ENCODE measurements around the gene ARHGAP10.
"Not testable (repeated sequence)": the region's sequence is repeated elsewhere in the genome, so short reads cannot be mapped to it uniquely, and the experiment has no call there.

Gene ARHGAP10

DNA sequence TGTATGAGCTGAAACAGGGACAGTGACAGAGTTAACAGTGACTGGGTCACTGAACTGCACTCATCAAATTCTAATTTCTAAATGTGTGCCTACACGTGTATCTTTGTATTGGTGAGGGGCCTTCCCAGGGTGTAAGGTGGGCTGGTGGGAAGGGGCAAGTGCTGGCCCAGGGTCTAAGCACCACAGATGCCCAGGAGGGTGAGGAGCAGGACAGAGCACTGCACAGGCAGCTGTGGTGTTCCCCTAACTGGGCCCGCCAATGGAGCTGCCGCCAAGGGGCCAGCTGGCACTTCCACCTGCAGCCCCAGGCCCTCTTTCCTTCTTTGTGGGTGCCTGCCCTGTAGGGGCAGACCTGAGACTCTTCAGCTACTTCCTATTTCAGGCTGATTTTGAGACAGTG is 349.9 kb downstream of the ARHGAP10 start:
- DNase-seq (ENCODE audit: low read depth in 2 of 3, low spot score in 1 of 3): no peak

DNA sequence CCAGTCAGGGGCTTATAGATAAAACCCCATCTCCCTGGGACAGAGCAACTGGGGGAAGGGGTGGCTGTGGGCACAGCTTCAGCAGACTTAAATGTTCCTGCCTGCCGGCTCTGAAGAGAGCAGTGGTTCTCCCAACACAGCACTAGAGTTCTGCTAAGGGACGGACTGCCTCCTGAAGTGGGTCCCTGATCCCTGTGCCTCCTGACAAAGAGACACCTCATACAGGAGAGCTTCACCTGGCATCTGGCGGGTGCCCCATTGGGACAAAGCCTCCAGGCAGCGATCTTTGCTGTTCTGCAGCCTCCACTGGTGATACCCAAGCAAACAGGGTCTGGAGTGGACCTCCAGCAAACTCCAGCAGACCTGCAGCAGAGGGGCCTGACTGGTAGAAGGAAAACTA is 351.2 kb downstream of the ARHGAP10 start:
- DNase-seq (ENCODE audit: low read depth in 2 of 3, low spot score in 1 of 3): not testable (repeated sequence)

DNA sequence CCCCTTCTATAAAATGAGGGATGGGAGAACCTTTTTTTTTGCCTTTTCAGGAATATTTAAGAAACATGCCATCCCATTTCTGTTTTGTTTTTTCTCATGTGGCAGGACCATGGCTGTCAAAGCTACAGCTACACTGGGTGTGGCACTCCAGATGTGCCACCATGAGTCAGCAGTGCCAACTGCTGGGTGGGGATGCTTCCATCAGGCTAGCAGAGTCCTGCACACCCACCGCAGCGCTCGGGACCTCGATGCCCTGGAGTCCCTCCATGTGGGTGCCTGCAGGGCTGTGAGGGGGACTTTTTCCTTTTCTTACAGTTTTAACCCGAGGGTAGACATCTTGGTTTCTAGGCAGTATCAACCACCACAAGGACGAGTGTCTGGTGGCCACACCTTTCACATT is 357.7 kb downstream of the ARHGAP10 start:
- no peak for DNase-seq (ENCODE audit: low read depth in 2 of 3, low spot score in 1 of 3)

DNA sequence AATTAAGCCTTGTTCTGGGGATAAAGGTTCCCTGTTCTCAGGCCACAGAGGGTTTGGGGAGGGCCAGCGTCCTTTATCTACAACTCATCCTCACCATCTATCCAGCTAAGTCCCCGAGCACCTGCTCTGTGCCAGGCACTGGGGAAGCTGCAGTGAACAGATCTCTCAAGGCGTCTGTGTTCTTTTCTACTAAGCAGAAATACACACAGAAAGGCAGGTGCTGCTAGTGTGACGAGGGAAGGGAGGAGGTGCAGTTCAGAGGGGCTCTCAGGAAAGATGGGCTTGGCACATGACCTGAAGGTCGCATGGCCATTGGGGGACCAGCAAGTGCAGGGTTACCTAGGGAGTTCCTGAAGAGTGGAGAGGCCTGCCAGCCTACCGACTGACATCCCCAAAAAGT is 358.1 kb downstream of the ARHGAP10 start:
- DNase-seq (ENCODE audit: low read depth in 2 of 3, low spot score in 1 of 3): no peak

- no peak for DNase-seq (ENCODE audit: low read depth in 2 of 3, low spot score in 1 of 3)
These were observed 358.9 kb downstream of the ARHGAP10 start for GRCh38 chr4:148090503-148091476.

- DNase-seq (ENCODE audit: low read depth in 2 of 3, low spot score in 1 of 3): no peak
These were observed 360.0 kb downstream of the ARHGAP10 start for GRCh38 chr4:148091896-148092295.

- no peak for DNase-seq (ENCODE audit: low read depth in 2 of 3, low spot score in 1 of 3)
These were observed 360.6 kb downstream of the ARHGAP10 start for GRCh38 chr4:148092316-148093014.

- DNase-seq (ENCODE audit: low read depth in 2 of 3, low spot score in 1 of 3): no peak
These were observed 361.2 kb downstream of the ARHGAP10 start for GRCh38 chr4:148093065-148093464.

DNA sequence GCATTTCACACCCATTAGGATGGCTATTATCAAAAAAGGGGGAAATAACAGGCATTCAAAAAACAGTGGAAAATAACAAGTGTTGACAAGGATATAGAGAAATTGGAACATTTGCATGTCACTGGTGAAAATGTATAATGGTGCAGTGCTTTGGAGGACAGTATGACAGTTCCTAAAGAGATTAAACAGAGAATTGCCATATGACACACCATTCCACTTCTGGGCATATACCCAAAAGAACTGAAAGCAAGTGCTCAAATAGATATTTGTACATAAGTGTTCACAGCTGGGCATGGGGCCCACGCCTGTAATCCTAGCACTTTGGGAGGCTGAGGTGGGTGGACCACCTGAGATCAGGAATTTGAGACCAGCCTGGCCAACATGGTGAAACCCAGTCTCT is 362.3 kb downstream of the ARHGAP10 start:
- no peak for DNase-seq (ENCODE audit: low read depth in 2 of 3, low spot score in 1 of 3)

- no peak for DNase-seq (ENCODE audit: low read depth in 2 of 3, low spot score in 1 of 3)
These were observed 363.5 kb downstream of the ARHGAP10 start for GRCh38 chr4:148095346-148095923.

- DNase-seq (ENCODE audit: low read depth in 2 of 3, low spot score in 1 of 3): no peak
These were observed 365.9 kb downstream of the ARHGAP10 start for GRCh38 chr4:148097801-148098200.

- DNase-seq (ENCODE audit: low read depth in 2 of 3, low spot score in 1 of 3): no peak
These were observed 369.3 kb downstream of the ARHGAP10 start for GRCh38 chr4:148101235-148101634.

- DNase-seq (ENCODE audit: low read depth in 2 of 3, low spot score in 1 of 3): no peak
These were observed 369.9 kb downstream of the ARHGAP10 start for GRCh38 chr4:148101790-148102189.

GRCh38 chr4:148103597-148104355 is 371.9 kb downstream of the ARHGAP10 start:
- no peak for DNase-seq (ENCODE audit: low read depth in 2 of 3, low spot score in 1 of 3)

DNA sequence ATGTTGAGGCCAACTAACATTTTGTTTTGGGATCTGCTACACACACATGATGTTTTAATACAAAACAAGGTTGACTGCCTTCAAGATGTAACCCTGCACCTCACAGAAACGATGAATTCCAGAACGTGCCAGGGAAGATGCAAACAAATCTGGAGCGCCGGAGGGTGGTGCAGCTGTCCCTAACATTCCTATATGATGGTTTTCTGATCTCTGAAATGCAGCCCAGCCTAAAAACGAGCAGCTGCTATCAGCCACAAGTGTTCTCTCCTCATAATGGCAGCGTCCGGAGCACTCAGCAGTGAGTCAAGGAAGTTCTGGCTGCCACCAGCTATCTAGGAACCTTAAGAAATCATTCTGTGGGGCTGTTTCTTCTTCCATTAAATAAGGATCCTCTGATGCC is 376.9 kb downstream of the ARHGAP10 start:
- no peak for DNase-seq (ENCODE audit: low read depth in 2 of 3, low spot score in 1 of 3)

DNA sequence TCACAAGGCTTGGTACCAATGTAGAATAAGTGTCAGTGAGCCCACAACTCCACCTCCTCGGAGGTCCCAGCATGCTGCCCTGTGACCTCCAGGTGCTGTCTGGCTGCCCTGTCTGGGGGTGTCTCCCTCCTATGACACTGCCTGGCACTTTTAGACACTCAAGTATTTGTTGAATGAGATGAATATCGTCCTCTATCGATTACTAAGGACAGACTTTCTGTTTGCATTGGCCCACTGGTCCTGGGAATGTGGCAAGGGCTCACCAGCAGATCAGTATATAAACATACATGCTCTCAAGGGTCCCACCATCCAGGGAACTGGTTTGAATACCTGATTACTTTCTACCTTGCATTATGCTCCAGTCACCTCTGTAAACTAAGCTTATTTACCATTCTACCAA is 377.3 kb downstream of the ARHGAP10 start:
- no peak for DNase-seq (ENCODE audit: low read depth in 2 of 3, low spot score in 1 of 3)

DNA sequence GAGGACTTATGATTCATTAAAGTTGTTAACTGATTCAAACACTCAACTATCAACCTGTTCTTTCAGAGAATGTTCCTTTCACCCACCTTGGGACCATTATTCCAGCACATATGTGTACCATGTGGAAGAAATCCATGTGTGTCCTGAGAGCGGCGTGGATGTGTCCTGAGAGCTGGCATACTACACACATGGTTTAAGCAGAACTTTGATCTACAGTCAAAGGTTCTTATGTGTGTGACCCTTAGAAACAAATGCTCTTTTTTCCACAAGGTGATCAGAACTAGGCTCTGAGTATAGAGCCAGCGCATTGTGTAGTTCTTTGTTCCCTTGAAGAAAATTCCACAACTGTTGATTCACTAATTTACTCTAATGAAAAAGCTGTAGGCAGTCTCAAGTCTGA is 378.3 kb downstream of the ARHGAP10 start:
- no peak for DNase-seq (ENCODE audit: low read depth in 2 of 3, low spot score in 1 of 3)

GRCh38 chr4:148112231-148112982 is 380.5 kb downstream of the ARHGAP10 start:
- DNase-seq (ENCODE audit: low read depth in 2 of 3, low spot score in 1 of 3): no peak

GRCh38 chr4:148114436-148114835 is 382.5 kb downstream of the ARHGAP10 start:
- DNase-seq (ENCODE audit: low read depth in 2 of 3, low spot score in 1 of 3): no peak

- DNase-seq (ENCODE audit: low read depth in 2 of 3, low spot score in 1 of 3): no peak
These were observed 384.4 kb downstream of the ARHGAP10 start for GRCh38 chr4:148116264-148116663.

All from stimulated activated CD4-positive, alpha-beta T cell treated with anti-CD3 and anti-CD28 coated beads, Interleukin-12 subunit alpha, Interleukin-12 subunit beta, amount 100 ng/mL, for 48 hours (primary cell).